GM21529 (cell line): ENCODE measurements around the gene CARHSP1.
"Not testable (repeated sequence)": the region's sequence is repeated elsewhere in the genome, so short reads cannot be mapped to it uniquely, and the experiment has no call there.

Experiments
- ATAC-seq: cut with Tn5 transposase; IDR thresholded peaks from one replicate; pipeline ENCODE4 v1.9.1; 2021; ENCODE audit not compliant: unreplicated experiment

CARHSP1 gene

DNA sequence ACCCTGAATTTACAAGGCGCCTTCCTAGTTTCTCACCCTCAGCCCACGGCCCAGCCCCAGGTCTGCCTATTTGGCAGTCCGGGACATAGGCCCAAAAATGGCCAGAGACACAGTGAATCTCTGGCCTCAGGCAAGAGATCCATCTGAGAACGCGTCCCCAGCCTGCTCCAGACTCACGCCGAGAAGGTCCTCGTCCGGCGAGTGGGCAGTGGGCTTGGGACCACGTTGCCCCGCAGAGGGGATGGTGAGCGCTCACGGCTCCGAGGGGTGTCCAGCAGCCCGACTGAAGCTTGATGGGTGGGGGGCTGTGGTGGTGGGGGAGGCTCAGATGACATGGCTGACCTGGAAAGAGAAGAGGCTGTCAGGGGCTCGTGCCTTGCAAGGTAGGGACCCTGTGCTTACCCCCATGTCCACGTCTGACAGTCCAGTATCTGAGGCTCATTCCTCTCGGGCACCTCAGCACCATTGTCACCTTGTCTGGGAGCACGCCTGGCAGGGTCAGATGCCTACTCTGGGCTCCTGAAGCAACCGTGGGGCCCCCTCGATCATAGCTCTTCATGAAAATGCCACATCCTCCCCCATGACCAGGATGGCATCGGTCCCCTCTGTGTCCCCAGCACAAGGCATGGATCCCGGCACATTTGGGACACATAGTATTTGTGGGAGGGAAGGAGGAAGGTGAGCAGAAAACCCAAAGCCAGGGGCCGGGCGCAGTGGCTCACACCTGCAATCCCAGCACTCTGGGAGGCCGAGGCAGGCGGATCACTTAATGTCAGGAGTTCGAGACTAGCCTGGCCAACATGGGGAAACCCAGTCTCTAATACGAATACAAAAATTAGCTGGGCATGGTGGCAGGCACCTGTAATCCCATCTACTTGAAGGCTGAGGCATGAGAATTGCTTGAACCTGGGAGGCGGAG is 9.6 kb downstream of the CARHSP1 start:
- no peak for ATAC-seq

DNA sequence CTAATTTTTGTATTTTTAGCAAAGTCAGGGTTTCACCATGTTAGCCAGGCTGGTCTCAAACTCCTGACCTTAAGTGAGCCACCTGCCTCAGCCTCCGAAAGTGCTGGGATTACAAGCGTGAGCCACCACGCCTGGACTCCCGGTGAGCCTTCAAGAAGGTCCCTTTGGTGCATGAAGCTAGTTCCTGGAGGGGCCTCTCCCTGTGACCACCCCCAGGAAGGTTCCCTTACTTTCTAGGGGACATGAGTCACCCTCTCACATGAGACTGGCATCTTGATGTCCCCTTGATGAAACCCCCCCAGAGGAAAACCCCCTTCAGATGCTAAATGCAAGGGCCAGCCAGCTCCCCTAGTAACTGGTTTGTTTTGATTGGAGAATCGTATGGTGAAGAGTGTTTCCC is 12.8 kb downstream of the CARHSP1 start:
- ATAC-seq: no peak

DNA sequence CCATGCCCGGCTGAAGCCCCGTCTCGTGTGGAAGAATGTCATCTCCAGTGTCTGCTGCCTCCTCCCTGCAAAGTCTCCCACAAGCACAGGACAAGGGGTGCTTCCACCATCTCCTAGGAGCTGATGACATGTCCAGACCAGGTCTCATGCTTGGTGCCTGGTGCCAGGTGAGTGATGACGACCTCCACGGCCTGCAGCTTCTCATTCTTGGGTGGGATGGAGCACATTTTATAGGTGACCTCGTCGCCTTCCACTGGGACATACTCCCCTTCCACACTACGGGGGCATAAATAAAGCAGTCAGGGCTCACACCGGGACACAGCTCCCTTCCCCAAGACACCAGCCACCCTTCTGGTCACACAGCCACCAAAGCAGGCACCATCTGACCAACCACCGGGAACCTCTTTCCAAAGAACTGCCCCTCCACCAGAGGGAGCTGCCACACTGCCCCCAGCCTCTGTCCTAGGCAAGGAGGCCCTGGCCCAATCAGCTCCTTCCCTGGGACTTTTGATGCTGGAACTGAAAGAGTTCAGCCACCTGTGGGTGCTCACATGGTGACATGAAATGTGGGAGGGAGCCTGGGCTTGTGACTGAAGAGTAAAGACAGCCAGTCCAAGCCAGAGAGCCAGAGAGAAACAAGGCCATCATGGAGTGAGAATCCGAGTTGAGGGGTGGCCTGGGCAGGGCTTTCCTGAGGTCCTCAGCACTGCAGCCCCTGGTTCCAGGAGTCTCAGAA is 13.6 kb downstream of the CARHSP1 start:
- no peak for ATAC-seq

DNA sequence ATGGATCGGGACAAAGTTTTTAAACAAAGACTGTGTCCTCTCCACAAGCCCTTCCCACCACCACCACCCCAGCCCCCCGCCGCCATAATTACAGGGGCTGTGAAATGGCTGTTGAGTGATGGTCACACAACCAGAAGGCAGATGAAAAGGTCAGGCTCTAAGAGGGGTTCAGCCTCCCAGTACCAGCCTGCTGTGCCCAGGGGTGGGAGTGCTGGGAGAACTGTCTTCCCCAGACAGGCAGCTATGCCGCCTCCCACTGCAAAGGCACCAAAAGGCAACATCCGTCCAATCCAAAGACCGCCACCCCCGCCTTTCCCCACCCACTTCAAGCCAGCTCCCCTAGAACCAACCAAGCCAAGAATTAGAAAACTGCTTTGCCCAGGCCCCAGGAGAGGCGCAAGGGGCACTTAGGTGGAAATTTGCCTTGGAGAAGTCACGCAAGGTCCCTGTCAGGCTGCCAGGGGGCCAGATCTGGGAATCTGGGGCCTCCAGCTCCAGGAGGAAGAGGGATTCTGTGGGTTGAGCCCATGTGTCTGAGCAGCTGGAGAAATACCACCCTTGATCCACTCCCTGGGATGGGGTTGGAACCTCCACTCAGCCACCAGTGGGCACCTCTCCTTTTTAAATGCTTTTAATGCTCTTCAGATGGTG is 14.4 kb downstream of the CARHSP1 start:
- ATAC-seq: no peak

DNA sequence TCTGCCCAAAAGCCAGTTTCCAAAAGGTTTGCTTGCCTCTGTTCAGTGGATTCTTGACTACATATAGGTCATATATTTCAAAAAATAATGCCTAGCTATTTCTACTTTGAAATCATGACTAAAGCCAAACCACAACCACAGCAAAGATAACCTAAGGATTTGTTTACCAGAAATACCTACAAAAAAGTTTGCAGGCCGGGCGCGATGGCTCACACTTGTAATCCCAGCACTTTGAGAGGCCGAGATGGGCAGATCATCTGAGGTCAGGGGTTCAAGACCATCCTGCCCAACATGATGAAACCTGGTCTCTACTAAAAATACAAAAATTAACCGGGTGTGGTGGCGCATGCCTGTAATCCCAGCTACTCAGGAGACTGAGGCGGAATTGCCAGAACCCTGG is 15.2 kb downstream of the CARHSP1 start:
- ATAC-seq: no peak

DNA sequence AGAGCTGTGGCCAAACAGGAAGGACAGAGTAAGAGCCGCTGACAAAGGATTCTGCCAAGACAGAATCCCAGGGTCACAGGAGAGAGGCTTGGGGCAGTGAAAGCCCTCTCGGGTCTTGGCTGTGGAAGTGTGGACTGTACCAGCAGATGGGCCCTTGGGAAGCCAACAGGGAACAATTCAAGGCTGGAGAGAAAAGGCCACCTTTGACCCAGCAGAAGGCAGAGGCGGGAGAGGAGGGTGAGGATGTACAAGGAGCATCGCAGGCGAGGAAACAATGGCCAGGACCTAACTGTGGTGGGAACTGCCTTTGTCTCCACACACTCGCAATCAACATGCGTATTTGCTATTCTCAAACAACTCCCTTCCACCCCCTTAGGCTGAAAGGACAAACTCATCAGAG is 15.7 kb downstream of the CARHSP1 start:
- ATAC-seq: no peak

DNA sequence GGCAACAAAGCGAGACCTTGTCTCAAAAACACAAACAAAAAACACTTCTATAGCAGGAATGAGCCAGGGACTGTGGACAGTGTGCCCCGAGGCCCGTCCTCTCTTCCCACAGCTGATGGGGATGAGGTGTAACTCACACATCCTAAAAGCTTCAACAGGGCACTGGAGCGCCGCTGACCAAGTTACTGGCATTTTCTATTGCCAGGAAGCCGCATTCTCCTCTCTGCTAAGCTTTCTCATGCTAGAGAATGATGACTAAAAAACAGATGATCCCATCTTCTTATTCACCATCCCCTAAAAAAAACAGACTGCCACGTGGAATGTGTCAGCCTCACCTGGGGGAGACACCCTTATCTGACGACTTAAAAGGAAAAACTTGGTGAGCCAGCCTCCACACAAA is 16.3 kb downstream of the CARHSP1 start:
- ATAC-seq: no peak

DNA sequence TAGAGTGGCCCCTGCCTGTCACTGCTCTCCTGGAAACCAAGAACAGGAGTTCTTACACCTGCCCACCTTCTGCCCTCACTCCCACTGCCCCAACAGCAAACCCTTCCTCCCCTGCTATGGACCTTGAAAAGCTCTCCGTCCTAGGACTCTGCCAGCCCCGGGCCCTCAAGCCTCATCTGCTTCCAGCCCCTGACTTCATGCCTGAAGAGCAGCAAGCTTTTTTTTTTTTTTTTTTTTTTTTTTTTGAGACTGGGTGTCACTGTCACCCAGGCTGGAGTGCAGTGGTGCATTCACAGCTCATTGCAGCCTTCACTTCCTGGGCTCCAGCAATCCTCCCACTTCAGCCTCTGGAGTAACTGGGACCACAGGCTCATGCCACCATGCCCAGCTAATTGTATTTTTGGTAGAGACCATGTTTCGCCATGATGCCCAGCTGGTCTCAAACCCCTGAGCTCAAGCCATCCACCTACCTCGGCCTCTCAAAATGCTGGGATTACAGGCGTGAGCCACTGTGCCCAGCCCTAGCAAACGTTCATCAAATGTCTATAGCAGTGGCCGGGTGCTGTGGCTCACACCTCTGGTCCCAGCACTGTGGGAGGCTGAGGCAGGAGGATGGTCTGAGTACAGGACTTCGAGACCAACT is 16.9 kb downstream of the CARHSP1 start:
- no peak for ATAC-seq

DNA sequence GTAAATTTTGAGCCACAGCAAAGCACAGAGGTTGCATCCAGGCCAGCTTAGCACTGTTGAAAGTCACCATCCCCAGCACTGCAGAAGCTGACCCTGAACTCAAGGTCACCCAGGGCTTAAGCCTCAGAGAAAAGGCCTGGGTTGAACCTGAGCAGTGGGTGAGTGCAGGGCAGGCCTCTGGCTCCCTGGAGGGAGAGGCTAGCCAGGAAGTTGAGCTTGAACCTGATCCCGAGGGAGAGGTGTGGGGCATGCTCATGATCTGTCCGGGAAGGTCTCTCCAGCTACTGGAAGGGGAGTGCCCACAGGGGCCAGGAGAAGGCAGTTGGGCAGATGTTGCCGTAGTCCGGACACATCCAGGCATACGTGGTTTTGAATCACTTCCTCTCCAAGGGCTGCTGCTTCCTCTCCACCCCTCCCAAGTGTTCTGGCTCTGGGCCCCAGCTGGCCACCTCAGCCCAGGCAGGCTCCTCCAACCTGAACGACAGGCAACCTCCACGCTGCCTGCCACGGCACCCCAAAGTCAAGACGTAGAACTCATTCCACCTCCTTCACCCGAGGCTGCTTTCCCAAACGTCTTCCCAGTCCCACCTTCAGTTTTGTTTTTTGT is 18.4 kb downstream of the CARHSP1 start:
- no peak for ATAC-seq

DNA sequence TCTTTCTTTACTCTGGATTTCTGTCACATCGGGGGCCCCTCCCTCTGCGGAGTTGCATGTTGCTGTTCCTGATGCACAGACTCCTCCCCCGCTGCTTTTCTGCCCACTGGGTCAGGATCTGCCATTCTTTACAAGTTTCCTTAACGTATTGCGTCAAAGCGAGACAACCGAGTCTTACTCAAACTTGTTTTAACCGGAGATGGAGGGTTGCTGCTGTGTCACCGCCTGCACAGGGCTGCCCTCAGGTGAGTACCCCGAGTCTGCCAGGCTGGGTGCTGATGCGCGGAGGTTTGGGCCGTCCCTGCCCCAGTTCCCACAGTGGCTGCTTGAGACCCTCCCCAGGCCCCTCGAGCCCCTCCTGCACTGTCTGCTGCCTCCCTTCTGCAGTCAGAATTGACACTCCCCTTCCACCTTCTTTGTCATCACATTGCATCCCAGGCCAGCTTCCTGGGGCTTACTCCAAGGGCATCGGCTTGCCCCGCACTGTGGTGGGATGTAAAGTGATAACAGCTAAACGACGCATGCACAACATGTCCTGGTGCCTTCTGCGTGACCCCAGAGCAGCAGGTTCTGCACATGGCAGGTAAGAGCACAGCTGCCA is 19.3 kb downstream of the CARHSP1 start:
- ATAC-seq: no peak

DNA sequence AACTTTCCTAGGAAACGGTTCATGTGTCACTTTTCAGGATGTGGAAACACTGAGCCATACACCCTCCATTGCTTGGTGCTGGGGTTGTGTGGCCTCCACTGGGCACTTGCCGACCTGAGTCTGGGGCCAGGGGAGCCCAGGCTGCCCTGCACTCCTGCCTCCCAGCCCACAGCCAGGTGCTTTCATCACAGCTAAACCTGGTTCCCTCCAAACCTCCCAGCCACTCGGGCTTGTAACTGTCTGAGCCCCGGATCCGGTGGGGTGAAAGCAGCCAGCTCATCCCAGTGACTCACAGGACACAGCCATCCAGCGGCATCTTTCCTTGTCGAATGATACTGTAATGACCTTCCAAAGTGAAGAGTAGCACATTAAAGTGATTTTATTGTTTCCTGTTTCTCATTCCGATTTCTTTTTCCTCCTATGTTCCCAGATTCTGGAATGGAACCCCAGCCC is 19.8 kb downstream of the CARHSP1 start:
- ATAC-seq: no peak

DNA sequence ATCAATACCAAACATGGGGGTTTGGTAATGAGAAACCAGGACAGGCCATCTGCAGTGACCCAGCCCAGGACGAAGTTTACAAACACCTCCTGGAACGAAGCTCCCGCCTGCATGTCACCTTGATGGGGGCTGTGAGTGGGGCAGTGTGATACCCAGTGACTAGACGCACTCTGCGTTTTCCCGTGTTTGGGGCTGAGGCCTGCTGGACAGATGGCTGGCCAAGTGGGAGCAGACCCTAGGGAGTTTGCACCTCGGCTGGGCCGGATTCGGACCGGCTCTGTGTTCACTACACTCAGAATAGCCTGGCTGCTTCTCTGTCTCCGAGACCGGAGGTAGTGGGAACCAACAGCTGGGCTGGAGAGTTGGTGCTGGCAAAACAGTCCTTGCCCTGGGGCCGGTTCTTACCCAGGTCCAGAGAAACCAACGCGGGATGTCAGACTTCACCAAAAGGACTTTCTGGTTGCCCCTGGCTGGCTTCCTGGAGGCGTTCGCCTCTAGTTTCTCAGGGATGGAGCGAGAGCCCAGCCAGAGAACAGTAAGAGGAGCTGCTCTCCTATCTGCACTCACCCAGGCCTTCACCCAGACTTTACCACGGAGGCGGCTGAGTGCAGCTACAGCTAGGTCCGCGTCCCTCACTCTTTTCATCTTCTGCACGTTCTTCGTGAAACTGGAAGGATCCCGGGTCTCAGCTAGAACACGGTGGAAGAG is 20.4 kb downstream of the CARHSP1 start:
- ATAC-seq: no peak

DNA sequence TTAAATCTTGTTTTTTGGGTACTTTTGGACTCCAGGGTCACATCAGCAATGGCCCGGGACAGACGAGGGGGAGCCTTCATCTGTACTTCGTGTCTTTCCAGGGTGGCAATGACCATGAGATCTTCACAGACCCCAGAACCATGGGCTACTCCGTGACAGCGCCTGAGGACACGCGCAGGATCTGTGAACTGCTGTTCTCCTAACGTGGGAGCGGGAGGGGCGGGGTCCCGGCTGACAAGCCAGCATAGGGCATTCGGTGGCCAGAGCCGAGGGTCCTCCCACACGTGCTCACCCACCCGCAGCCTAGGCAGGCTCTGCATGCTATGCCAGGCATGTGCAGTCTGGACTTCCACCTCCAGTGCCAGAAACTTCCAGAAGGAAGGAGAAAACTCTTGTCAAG is 21.2 kb downstream of the CARHSP1 start:
- ATAC-seq: no peak

DNA sequence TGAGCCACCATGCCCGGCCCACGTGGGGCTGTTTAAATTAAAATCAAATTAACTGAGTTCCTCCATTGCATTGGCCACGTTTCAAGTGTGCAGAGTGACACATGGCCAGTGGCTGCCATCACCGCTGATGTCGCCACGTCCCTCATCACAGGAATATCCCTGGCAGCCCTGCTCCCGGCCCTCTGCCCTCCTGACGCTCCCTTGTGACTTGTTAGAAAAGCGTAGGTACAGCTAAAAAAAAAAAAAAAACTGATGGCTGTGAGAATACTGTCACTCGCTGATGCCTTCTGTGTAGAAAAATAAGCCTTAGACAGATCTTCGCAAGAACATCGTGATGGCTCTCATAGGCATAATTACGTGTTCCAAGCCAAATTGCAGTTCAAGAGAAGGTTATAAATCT is 21.7 kb downstream of the CARHSP1 start:
- ATAC-seq: no peak

DNA sequence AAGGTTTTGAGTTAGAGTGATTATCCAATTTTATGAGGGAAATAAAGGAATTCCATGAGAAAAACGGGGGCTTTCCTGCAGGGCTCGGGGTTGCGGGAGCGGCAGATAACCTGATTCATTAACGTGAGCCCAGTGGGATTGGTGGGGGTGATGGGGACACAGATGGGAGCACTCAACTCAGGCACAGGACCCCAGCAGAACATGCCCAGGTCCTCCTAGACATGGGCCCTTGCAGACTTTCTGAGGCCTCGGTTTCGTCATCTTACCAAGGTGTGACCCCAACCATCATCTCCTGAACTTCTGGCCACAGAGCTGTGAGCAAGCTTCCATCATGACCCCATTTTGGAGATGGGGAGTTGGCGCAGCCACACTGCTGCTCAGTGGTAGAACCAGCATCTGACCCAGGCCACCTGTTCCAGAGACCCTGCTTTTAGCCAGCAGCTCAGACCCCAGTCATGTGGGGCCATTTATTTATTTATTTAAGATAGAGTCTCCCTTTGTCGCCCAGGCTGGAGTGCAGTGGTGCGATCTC is 22.3 kb downstream of the CARHSP1 start:
- no peak for ATAC-seq

DNA sequence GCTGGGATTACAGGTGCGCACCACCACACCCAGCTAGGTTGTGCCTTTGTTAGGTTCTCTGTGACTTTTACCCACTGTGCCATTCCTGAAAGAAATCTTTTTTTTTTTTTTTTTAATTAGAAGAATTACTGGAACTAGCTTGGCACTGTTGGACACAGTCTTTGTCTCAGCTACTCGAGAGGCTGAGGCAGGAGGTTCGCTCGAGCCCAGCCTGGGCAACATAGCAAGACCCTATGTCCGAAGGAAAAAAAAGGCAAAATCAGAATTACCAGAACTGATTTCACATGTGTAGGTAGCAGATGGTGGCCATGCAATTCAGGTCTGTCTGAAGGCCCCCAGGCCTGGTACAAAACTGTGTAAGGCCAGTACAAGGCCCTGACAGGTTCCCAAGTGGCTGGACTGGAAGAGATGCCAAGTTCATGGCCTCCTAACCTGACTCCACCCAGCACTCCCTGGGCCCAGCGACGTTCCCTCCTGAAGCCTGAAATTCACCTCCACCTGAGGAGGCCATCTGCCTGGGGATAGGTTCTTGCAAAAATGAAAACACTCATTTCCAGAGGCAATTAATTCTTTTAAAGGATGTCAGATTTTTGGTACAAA is 23.0 kb downstream of the CARHSP1 start:
- no peak for ATAC-seq

DNA sequence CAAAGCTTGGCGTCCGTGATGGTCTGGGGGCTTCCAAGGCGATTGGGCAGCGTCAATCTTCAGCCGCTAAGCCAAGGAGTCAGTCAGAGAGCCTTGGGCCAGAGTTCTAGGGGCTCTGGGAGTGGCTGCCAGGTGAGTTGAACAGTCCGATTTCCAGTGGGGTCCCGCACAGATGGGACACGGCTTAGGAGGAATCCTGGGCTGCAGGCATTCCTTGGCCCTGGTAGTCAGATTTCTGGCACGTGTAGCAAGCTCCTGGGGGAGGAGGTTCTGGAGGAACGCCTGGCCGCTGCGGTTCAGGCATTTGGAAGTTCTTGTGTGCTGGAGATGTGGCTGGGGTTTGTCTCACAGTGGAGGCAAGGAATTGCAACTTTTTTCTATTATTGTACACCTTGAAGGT is 25.5 kb downstream of the CARHSP1 start:
- ATAC-seq: not testable (repeated sequence)

DNA sequence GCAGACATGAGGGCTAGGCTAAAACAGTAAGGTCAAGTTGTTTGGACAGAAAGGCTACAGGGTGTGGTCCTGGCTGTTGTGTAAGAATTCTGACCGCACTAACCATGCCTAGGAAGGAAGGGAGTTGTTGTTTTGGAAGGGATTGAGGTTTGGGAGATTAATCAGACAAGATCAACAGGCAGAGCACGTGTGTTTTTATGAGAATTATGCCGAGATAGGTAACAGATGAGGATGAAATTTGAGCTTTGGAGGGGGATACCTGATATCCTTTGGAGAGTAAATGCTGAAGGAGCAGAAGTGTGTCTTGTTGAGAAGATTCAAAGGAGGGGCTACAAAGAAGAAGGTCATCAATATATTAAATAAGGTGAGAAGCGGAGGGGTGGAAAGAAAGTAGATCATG is 26.8 kb downstream of the CARHSP1 start:
- not testable (repeated sequence) for ATAC-seq

DNA sequence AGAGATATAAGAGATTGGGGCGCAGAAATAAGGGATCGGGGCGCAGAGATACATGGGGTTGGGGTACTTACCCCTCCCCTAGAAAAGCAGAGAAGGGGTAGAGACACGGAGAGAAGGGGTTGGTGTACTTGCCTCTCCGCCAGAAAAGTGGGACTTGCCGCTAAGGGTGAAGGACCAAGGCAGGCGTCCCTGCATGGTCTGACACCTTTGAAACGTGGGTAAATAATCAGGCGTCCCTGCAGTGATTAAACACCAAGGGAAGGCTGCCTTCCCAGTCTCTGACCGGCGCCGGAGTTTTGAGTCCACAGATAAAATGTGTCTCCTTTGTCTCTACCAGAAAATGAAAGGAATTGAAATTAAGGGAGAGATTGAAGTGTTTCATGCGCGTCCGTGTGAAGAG is 31.2 kb downstream of the CARHSP1 start:
- ATAC-seq: not testable (repeated sequence)
